CD4-positive, alpha-beta T cell treated with Interleukin-6 at 100 ng/mL for 8 hours (primary cell): ENCODE data around the gene ETNK1.
"Not testable (repeated sequence)": the region's sequence is repeated elsewhere in the genome, so short reads cannot be mapped to it uniquely, and the experiment has no call there.

Experiments used
- DNase-seq: peaks from one replicate; pipeline ENCODE4 v3.0.0-alpha.2; 2020; ENCODE audit warnings: mixed read lengths, low spot score

ETNK1 gene

GRCh38 chr12:22624870-22625761 is at the start of gene ETNK1:
Gene ETNK1 (plus strand): TSS chr12:22625171. CDS start chr12:22625431, 260 bp downstream.
- peak; percentile 79 for DNase-seq

- no peak for DNase-seq
These were observed 48.9 kb upstream of the ETNK1 start for GRCh38 chr12:22576065-22576464.

GRCh38 chr12:22576473-22576872 is 48.5 kb upstream of the ETNK1 start:
- DNase-seq, result no peak

- DNase-seq, result no peak
These were observed 47.3 kb upstream of the ETNK1 start for GRCh38 chr12:22577667-22578066.

GRCh38 chr12:22578328-22578727 is 46.6 kb upstream of the ETNK1 start:
- no peak for DNase-seq

GRCh38 chr12:22588817-22589216 is 36.2 kb upstream of the ETNK1 start:
- DNase-seq, result no peak

GRCh38 chr12:22593864-22594263 is 31.1 kb upstream of the ETNK1 start:
- no peak for DNase-seq

GRCh38 chr12:22597539-22597938 is 27.4 kb upstream of the ETNK1 start:
- DNase-seq, result not testable (repeated sequence)

- DNase-seq, result no peak
These were observed 26.7 kb upstream of the ETNK1 start for GRCh38 chr12:22598141-22598762.

- DNase-seq, result no peak
These were observed 26.2 kb upstream of the ETNK1 start for GRCh38 chr12:22598763-22599161.

- DNase-seq, result no peak
These were observed 24.8 kb upstream of the ETNK1 start for GRCh38 chr12:22600181-22600580.

- no peak for DNase-seq
These were observed 15.5 kb upstream of the ETNK1 start for GRCh38 chr12:22609501-22609900.

- DNase-seq, result no peak
These were observed 14.8 kb upstream of the ETNK1 start for GRCh38 chr12:22610131-22610530.

GRCh38 chr12:22612822-22613221 is 12.1 kb upstream of the ETNK1 start:
- DNase-seq, result not testable (repeated sequence)

GRCh38 chr12:22615963-22616501 is 8.9 kb upstream of the ETNK1 start:
- DNase-seq, result no peak

- no peak for DNase-seq
These were observed 7.3 kb upstream of the ETNK1 start for GRCh38 chr12:22617630-22618029.

GRCh38 chr12:22624548-22624869 is 462 bp upstream of the ETNK1 start:
- DNase-seq, result no peak

- peak; percentile 3 for DNase-seq
These were observed 857 bp downstream of the ETNK1 start for GRCh38 chr12:22625762-22626294.

GRCh38 chr12:22626406-22626805 is 1.4 kb downstream of the ETNK1 start:
- DNase-seq, result peak; percentile 14

- no peak for DNase-seq
These were observed 2.4 kb downstream of the ETNK1 start for GRCh38 chr12:22627371-22627770.

GRCh38 chr12:22628228-22628627 is 3.3 kb downstream of the ETNK1 start:
- DNase-seq, result no peak

GRCh38 chr12:22631863-22632463 is 7.0 kb downstream of the ETNK1 start:
- DNase-seq, result no peak

GRCh38 chr12:22634883-22635282 is 9.9 kb downstream of the ETNK1 start:
- DNase-seq, result no peak
